ENCODE measurements around the gene ADM2. TPM values are rescaled to one million over a fixed set of nuclear protein-coding genes. Genes with fewer than 3 reads are reported as not detected.

The ADM2 gene
- total and polyA plus RNA-seq, 2 of the 13 experiments (the other 11 are each of a cell fraction or from before 2014, with no cell fraction given) = 1.2 to 3.0 TPM

DNA sequence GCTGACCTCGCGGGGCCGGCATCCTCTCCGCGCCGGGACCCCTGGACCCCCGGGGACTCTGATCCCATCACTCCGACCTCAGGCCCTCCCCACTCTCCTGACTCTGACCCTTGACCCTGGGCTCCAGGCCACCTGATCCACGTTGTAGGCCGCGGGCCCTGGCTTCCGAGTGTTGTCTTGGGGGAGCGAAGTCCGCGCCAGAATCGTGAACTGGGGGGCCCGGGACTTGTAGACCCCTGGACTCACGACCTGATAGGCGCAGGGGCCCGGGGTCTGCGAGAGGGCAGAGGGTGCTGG lies 49.2 kb downstream of the ADM2 start (continued):
- TF ChIP-seq TP53 (CRISPR knock-in tag; conservative IDR thresholded peaks at IDR 0.05) = no peak
- TF ChIP-seq ONECUT2 (CRISPR knock-in tag; IDR thresholded peaks at IDR 0.05) = no peak
- no peak for TF ChIP-seq SOX6 (IDR thresholded peaks at IDR 0.05)
- peak; percentile 46; the same call in 1 of the 2 replicates for TF ChIP-seq SOX6 (CRISPR knock-in tag; IDR thresholded peaks at IDR 0.05)
- no peak for TF ChIP-seq TBL1XR1 (IDR thresholded peaks at IDR 0.05; ENCODE audit: borderline replicate concordance, low read length, partially characterized antibody)
- no peak for TF ChIP-seq CC2D1A (CRISPR knock-in tag; IDR thresholded peaks at IDR 0.05)
- TF ChIP-seq SYNCRIP (IDR thresholded peaks at IDR 0.05; ENCODE audit: insufficient read depth, low read depth, low read length) = no peak
- TF ChIP-seq MBD4 (IDR thresholded peaks at IDR 0.05; ENCODE audit: borderline replicate concordance, low read length) = no peak
- TF ChIP-seq ZNF24 (IDR thresholded peaks at IDR 0.05) = no peak
- TF ChIP-seq MEIS2 (CRISPR knock-in tag; IDR thresholded peaks at IDR 0.05) = no peak
- no peak for TF ChIP-seq JUNB (CRISPR knock-in tag; IDR thresholded peaks at IDR 0.05; ENCODE audit: borderline replicate concordance)
- no peak for TF ChIP-seq ZZZ3 (CRISPR knock-in tag; IDR thresholded peaks at IDR 0.05; ENCODE audit: borderline replicate concordance)
- TF ChIP-seq, protein P1, sequence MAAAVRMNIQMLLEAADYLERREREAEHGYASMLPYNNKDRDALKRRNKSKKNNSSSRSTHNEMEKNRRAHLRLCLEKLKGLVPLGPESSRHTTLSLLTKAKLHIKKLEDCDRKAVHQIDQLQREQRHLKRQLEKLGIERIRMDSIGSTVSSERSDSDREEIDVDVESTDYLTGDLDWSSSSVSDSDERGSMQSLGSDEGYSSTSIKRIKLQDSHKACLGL (CRISPR knock-in tag; IDR thresholded peaks at IDR 0.05) = peak; percentile 24; the same call in 1 of the 2 replicates
- TF ChIP-seq, protein P2, sequence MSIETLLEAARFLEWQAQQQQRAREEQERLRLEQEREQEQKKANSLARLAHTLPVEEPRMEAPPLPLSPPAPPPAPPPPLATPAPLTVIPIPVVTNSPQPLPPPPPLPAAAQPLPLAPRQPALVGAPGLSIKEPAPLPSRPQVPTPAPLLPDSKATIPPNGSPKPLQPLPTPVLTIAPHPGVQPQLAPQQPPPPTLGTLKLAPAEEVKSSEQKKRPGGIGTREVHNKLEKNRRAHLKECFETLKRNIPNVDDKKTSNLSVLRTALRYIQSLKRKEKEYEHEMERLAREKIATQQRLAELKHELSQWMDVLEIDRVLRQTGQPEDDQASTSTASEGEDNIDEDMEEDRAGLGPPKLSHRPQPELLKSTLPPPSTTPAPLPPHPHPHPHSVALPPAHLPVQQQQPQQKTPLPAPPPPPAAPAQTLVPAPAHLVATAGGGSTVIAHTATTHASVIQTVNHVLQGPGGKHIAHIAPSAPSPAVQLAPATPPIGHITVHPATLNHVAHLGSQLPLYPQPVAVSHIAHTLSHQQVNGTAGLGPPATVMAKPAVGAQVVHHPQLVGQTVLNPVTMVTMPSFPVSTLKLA (IDR thresholded peaks at IDR 0.05) = no peak
- TF ChIP-seq, protein P3, sequence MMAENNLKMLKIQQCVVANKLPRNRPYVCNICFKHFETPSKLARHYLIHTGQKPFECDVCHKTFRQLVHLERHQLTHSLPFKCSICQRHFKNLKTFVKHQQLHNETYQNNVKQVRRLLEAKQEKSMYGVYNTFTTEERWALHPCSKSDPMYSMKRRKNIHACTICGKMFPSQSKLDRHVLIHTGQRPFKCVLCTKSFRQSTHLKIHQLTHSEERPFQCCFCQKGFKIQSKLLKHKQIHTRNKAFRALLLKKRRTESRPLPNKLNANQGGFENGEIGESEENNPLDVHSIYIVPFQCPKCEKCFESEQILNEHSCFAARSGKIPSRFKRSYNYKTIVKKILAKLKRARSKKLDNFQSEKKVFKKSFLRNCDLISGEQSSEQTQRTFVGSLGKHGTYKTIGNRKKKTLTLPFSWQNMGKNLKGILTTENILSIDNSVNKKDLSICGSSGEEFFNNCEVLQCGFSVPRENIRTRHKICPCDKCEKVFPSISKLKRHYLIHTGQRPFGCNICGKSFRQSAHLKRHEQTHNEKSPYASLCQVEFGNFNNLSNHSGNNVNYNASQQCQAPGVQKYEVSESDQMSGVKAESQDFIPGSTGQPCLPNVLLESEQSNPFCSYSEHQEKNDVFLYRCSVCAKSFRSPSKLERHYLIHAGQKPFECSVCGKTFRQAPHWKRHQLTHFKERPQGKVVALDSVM (CRISPR knock-in tag; IDR thresholded peaks at IDR 0.05) = no peak
- TF ChIP-seq WIZ (CRISPR knock-in tag; IDR thresholded peaks at IDR 0.05) = no peak
- no peak; the same call in 1 of the 2 replicates for TF ChIP-seq ZNF564 (CRISPR knock-in tag; IDR thresholded peaks at IDR 0.05)
- TF ChIP-seq ATF1 (CRISPR knock-in tag; IDR thresholded peaks at IDR 0.05) = no peak
- no peak for TF ChIP-seq BRD4 (CRISPR knock-in tag; IDR thresholded peaks at IDR 0.05)
- no peak for TF ChIP-seq ZNF777 (CRISPR knock-in tag; IDR thresholded peaks at IDR 0.05)
- TF ChIP-seq POLR2G (IDR thresholded peaks at IDR 0.05; ENCODE audit: low read depth, low read length) = peak; percentile 3; the same call in 1 of the 2 replicates
- TF ChIP-seq, protein P4, sequence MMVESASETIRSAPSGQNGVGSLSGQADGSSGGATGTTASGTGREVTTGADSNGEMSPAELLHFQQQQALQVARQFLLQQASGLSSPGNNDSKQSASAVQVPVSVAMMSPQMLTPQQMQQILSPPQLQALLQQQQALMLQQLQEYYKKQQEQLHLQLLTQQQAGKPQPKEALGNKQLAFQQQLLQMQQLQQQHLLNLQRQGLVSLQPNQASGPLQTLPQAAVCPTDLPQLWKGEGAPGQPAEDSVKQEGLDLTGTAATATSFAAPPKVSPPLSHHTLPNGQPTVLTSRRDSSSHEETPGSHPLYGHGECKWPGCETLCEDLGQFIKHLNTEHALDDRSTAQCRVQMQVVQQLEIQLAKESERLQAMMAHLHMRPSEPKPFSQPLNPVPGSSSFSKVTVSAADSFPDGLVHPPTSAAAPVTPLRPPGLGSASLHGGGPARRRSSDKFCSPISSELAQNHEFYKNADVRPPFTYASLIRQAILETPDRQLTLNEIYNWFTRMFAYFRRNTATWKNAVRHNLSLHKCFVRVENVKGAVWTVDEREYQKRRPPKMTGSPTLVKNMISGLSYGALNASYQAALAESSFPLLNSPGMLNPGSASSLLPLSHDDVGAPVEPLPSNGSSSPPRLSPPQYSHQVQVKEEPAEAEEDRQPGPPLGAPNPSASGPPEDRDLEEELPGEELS (CRISPR knock-in tag; IDR thresholded peaks at IDR 0.05) = no peak
- TF ChIP-seq, protein P5, sequence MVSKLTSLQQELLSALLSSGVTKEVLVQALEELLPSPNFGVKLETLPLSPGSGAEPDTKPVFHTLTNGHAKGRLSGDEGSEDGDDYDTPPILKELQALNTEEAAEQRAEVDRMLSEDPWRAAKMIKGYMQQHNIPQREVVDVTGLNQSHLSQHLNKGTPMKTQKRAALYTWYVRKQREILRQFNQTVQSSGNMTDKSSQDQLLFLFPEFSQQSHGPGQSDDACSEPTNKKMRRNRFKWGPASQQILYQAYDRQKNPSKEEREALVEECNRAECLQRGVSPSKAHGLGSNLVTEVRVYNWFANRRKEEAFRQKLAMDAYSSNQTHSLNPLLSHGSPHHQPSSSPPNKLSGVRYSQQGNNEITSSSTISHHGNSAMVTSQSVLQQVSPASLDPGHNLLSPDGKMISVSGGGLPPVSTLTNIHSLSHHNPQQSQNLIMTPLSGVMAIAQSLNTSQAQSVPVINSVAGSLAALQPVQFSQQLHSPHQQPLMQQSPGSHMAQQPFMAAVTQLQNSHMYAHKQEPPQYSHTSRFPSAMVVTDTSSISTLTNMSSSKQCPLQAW (CRISPR knock-in tag; IDR thresholded peaks at IDR 0.05) = no peak
- TF ChIP-seq MIER3 (CRISPR knock-in tag; IDR thresholded peaks at IDR 0.05; ENCODE audit: borderline replicate concordance) = no peak
- peak; percentile 77; the same call in 1 of the 2 replicates for TF ChIP-seq ZNF672 (CRISPR knock-in tag; IDR thresholded peaks at IDR 0.05)
- no peak; the same call in none of the 2 replicates for TF ChIP-seq SP4 (CRISPR knock-in tag; IDR thresholded peaks at IDR 0.05)
- no peak for TF ChIP-seq XBP1 (CRISPR knock-in tag; IDR thresholded peaks at IDR 0.05)

Measured in HepG2 (cell line).